ENCODE results near the gene CPEB3.
"Not testable (repeated sequence)": the region's sequence is repeated elsewhere in the genome, so short reads cannot be mapped to it uniquely, and the experiment has no call there.

CPEB3 gene

GRCh38 chr10:92175164-92175563, 115.7 kb downstream of the CPEB3 start:
- Mint-ChIP-seq H3K4me3 (no peak overlapping the region), H3K27ac (no peak overlapping the region), H3K4me1 (no peaks in the 10 kb centered on the region), H3K27me3 (no peaks in the 10 kb centered on the region), H3K36me3 (peaks cover 25% of the 10 kb centered on the region), H3K9me3 (no peaks in the 10 kb centered on the region)
- ATAC-seq (ENCODE audit: low read depth) = no peak
- DNase-seq (ENCODE audit: low spot score in 2 of 2) = no peak

- ATAC-seq (ENCODE audit: low read depth) (no peak), DNase-seq (ENCODE audit: low spot score in 2 of 2) (no peak)
- H3K4me3 Mint-ChIP-seq = no peak overlapping the region
- no peaks in the 10 kb centered on the region for H3K27me3 Mint-ChIP-seq
- peaks cover 5% of the 10 kb centered on the region for H3K9me3 Mint-ChIP-seq
- peaks cover 28% of the 10 kb centered on the region for H3K36me3 Mint-ChIP-seq
- no peaks in the 10 kb centered on the region for H3K4me1 Mint-ChIP-seq
- peak overlapping the region; percentile 24 for H3K27ac Mint-ChIP-seq
Observed at GRCh38 chr10:92173996-92174395, 116.9 kb downstream of the CPEB3 start.

GRCh38 chr10:92164036-92164696, 126.7 kb downstream of the CPEB3 start:
- no peaks in the 10 kb centered on the region for H3K4me1 Mint-ChIP-seq
- ATAC-seq (ENCODE audit: low read depth) (no peak), DNase-seq (ENCODE audit: low spot score in 2 of 2) (no peak)
- H3K27ac Mint-ChIP-seq = no peak overlapping the region
- H3K27me3 Mint-ChIP-seq = no peaks in the 10 kb centered on the region
- H3K36me3 Mint-ChIP-seq = peaks cover 20% of the 10 kb centered on the region
- peaks cover 5% of the 10 kb centered on the region for H3K9me3 Mint-ChIP-seq
- H3K4me3 Mint-ChIP-seq = no peak overlapping the region

GRCh38 chr10:92162541-92162940, 128.3 kb downstream of the CPEB3 start:
- ATAC-seq (ENCODE audit: low read depth) (no peak), DNase-seq (ENCODE audit: low spot score in 2 of 2) (no peak)
- no peaks in the 10 kb centered on the region for H3K4me1 Mint-ChIP-seq
- no peak overlapping the region for H3K4me3 Mint-ChIP-seq
- H3K27me3 Mint-ChIP-seq = no peaks in the 10 kb centered on the region
- H3K27ac Mint-ChIP-seq = no peak overlapping the region
- peaks cover 5% of the 10 kb centered on the region for H3K9me3 Mint-ChIP-seq
- peaks cover 19% of the 10 kb centered on the region for H3K36me3 Mint-ChIP-seq

GRCh38 chr10:92156874-92157773, 133.8 kb downstream of the CPEB3 start:
- ATAC-seq (ENCODE audit: low read depth) = no peak
- no peak overlapping the region for H3K27ac Mint-ChIP-seq
- no peaks in the 10 kb centered on the region for H3K9me3 Mint-ChIP-seq
- H3K36me3 Mint-ChIP-seq = peaks cover 5% of the 10 kb centered on the region
- H3K4me1 Mint-ChIP-seq = peaks cover 7% of the 10 kb centered on the region
- no peaks in the 10 kb centered on the region for H3K27me3 Mint-ChIP-seq
- no peak overlapping the region for H3K4me3 Mint-ChIP-seq
- DNase-seq (ENCODE audit: low spot score in 2 of 2) = no peak

GRCh38 chr10:92150823-92151222, 140.1 kb downstream of the CPEB3 start:
- peaks cover 28% of the 10 kb centered on the region for H3K4me1 Mint-ChIP-seq
- H3K36me3 Mint-ChIP-seq = peaks cover 5% of the 10 kb centered on the region
- DNase-seq (ENCODE audit: low spot score in 2 of 2) = no peak
- H3K27me3 Mint-ChIP-seq = no peaks in the 10 kb centered on the region
- no peak overlapping the region for H3K4me3 Mint-ChIP-seq
- no peak for ATAC-seq (ENCODE audit: low read depth)
- H3K27ac Mint-ChIP-seq = no peak overlapping the region
- H3K9me3 Mint-ChIP-seq = no peaks in the 10 kb centered on the region

GRCh38 chr10:92149261-92149660, 141.6 kb downstream of the CPEB3 start:
- no peak for ATAC-seq (ENCODE audit: low read depth)
- DNase-seq (ENCODE audit: low spot score in 2 of 2) = no peak
- H3K9me3 Mint-ChIP-seq = no peaks in the 10 kb centered on the region
- no peak overlapping the region for H3K4me3 Mint-ChIP-seq
- H3K27me3 Mint-ChIP-seq = no peaks in the 10 kb centered on the region
- H3K4me1 Mint-ChIP-seq = peaks cover 35% of the 10 kb centered on the region
- H3K36me3 Mint-ChIP-seq = peaks cover 5% of the 10 kb centered on the region
- H3K27ac Mint-ChIP-seq = peak overlapping the region; percentile 42

- H3K9me3 Mint-ChIP-seq = no peaks in the 10 kb centered on the region
- DNase-seq (ENCODE audit: low spot score in 2 of 2) (no peak), ATAC-seq (ENCODE audit: low read depth) (no peak)
- no peak overlapping the region for H3K4me3 Mint-ChIP-seq
- no peaks in the 10 kb centered on the region for H3K27me3 Mint-ChIP-seq
- peak overlapping the region; percentile 32 for H3K27ac Mint-ChIP-seq
- H3K36me3 Mint-ChIP-seq = peaks cover 3% of the 10 kb centered on the region
- peaks cover 38% of the 10 kb centered on the region for H3K4me1 Mint-ChIP-seq
Observed at GRCh38 chr10:92146781-92147180, 144.1 kb downstream of the CPEB3 start.

GRCh38 chr10:92146107-92146506, 144.8 kb downstream of the CPEB3 start:
- Mint-ChIP-seq H3K27me3 (no peaks in the 10 kb centered on the region), H3K36me3 (no peaks in the 10 kb centered on the region), H3K9me3 (no peaks in the 10 kb centered on the region), H3K4me3 (no peak overlapping the region), H3K27ac (no peak overlapping the region), H3K4me1 (peaks cover 35% of the 10 kb centered on the region)
- no peak for ATAC-seq (ENCODE audit: low read depth)
- DNase-seq (ENCODE audit: low spot score in 2 of 2) = no peak

GRCh38 chr10:92142949-92143348, 147.9 kb downstream of the CPEB3 start:
- H3K4me3 Mint-ChIP-seq = peak overlapping the region; percentile 88
- peak; percentile 44 for ATAC-seq (ENCODE audit: low read depth)
- no peaks in the 10 kb centered on the region for H3K27me3 Mint-ChIP-seq
- H3K4me1 Mint-ChIP-seq = peaks cover 28% of the 10 kb centered on the region
- no peak for DNase-seq (ENCODE audit: low spot score in 2 of 2)
- peak overlapping the region; percentile 92 for H3K27ac Mint-ChIP-seq
- no peaks in the 10 kb centered on the region for H3K9me3 Mint-ChIP-seq
- peaks cover 7% of the 10 kb centered on the region for H3K36me3 Mint-ChIP-seq

GRCh38 chr10:92142512-92142911, 148.4 kb downstream of the CPEB3 start:
- H3K27ac Mint-ChIP-seq = peak overlapping the region; percentile 92
- no peaks in the 10 kb centered on the region for H3K9me3 Mint-ChIP-seq
- DNase-seq (ENCODE audit: low spot score in 2 of 2) (no peak), ATAC-seq (ENCODE audit: low read depth) (no peak)
- peaks cover 23% of the 10 kb centered on the region for H3K4me1 Mint-ChIP-seq
- H3K36me3 Mint-ChIP-seq = peaks cover 9% of the 10 kb centered on the region
- H3K4me3 Mint-ChIP-seq = peak overlapping the region; percentile 88
- no peaks in the 10 kb centered on the region for H3K27me3 Mint-ChIP-seq

- DNase-seq (ENCODE audit: low spot score in 2 of 2); ATAC-seq (ENCODE audit: low read depth); H3K27me3 Mint-ChIP-seq; H3K9me3 Mint-ChIP-seq; H3K27ac Mint-ChIP-seq; H3K4me3 Mint-ChIP-seq: not testable (repeated sequence)
- H3K4me1 Mint-ChIP-seq = peaks cover 16% of the 10 kb centered on the region
- peaks cover 17% of the 10 kb centered on the region for H3K36me3 Mint-ChIP-seq
Observed at GRCh38 chr10:92141147-92141546, 149.7 kb downstream of the CPEB3 start.

- not testable (repeated sequence) for H3K4me3 Mint-ChIP-seq; H3K9me3 Mint-ChIP-seq; DNase-seq (ENCODE audit: low spot score in 2 of 2); ATAC-seq (ENCODE audit: low read depth); H3K27me3 Mint-ChIP-seq
- Mint-ChIP-seq H3K36me3 (peaks cover 40% of the 10 kb centered on the region), H3K27ac (peak overlapping the region; percentile 59), H3K4me1 (peaks cover 20% of the 10 kb centered on the region)
Observed at GRCh38 chr10:92134049-92134448, 156.8 kb downstream of the CPEB3 start.

- Mint-ChIP-seq H3K36me3 (peaks cover 35% of the 10 kb centered on the region), H3K9me3 (peaks cover 1% of the 10 kb centered on the region), H3K4me1 (peaks cover 30% of the 10 kb centered on the region), H3K27me3 (no peaks in the 10 kb centered on the region), H3K27ac (no peak overlapping the region), H3K4me3 (no peak overlapping the region)
- no peak for ATAC-seq (ENCODE audit: low read depth)
- no peak for DNase-seq (ENCODE audit: low spot score in 2 of 2)
Observed at GRCh38 chr10:92131275-92131820, 159.5 kb downstream of the CPEB3 start.
